ENCODE results near the gene MMP14. TPM values are rescaled to one million over a fixed set of nuclear protein-coding genes. Genes with fewer than 3 reads are reported as not detected.
"Not testable (repeated sequence)": the region's sequence is repeated elsewhere in the genome, so short reads cannot be mapped to it uniquely, and the experiment has no call there.

MMP14 gene
- total RNA-seq, 2 donors from 2014 or later, result 0.68 to 2.2 TPM

- ATAC-seq, result no peak
- Mint-ChIP-seq H3K27ac (no peak overlapping the region), H3K9me3 (no peaks in the 10 kb centered on the region), H3K36me3 (no peaks in the 10 kb centered on the region)
- DNase-seq (ENCODE audit: low spot score in 2 of 2), result peak in 1 of 2 donors; percentile 46
Observed at GRCh38 chr14:22847661-22848341, 11.4 kb downstream of the MMP14 start.

- DNase-seq (ENCODE audit: low spot score in 2 of 2) (peak in 1 of 2 donors; percentile 44), ATAC-seq (no peak)
- H3K27ac Mint-ChIP-seq, result peak overlapping the region in 1 of 2 donors; percentile 50
- no peaks in the 10 kb centered on the region for H3K36me3 Mint-ChIP-seq
- H3K9me3 Mint-ChIP-seq, result no peaks in the 10 kb centered on the region
Observed at GRCh38 chr14:22848351-22849164, 12.2 kb downstream of the MMP14 start.

GRCh38 chr14:22849212-22849819 is 12.9 kb downstream of the MMP14 start:
- Mint-ChIP-seq H3K36me3 (no peaks in the 10 kb centered on the region), H3K27ac (peak overlapping the region in 1 of 2 donors; percentile 50), H3K9me3 (no peaks in the 10 kb centered on the region)
- ATAC-seq (no peak), DNase-seq (ENCODE audit: low spot score in 2 of 2) (no peak)

GRCh38 chr14:22850944-22851764 is 14.8 kb downstream of the MMP14 start:
- Mint-ChIP-seq H3K27ac (peak overlapping the region in 1 of 2 donors; percentile 83), H3K9me3 (no peaks in the 10 kb centered on the region), H3K36me3 (peaks cover 0 to 2% of the 10 kb centered on the region in 2 donors)
- ATAC-seq (peak; percentile 42 to 92), DNase-seq (ENCODE audit: low spot score in 2 of 2) (peak in 1 of 2 donors; percentile 86)

- H3K27ac Mint-ChIP-seq; DNase-seq (ENCODE audit: low spot score in 2 of 2); H3K36me3 Mint-ChIP-seq; ATAC-seq; H3K9me3 Mint-ChIP-seq: not testable (repeated sequence)
Observed at GRCh38 chr14:22852178-22852577, 15.8 kb downstream of the MMP14 start.

- Mint-ChIP-seq H3K27ac (peak overlapping the region in 1 of 2 donors; percentile 82), H3K36me3 (peaks cover 0 to 5% of the 10 kb centered on the region in 2 donors), H3K9me3 (no peaks in the 10 kb centered on the region)
- DNase-seq (ENCODE audit: low spot score in 2 of 2) (no peak), ATAC-seq (no peak)
Observed at GRCh38 chr14:22852599-22852939, 16.2 kb downstream of the MMP14 start.

- peaks cover 0 to 5% of the 10 kb centered on the region in 2 donors for H3K36me3 Mint-ChIP-seq
- H3K9me3 Mint-ChIP-seq, result no peaks in the 10 kb centered on the region
- ATAC-seq, result peak; percentile 61 to 85
- DNase-seq (ENCODE audit: low spot score in 2 of 2), result peak; percentile 86 to 99
- H3K27ac Mint-ChIP-seq, result peak overlapping the region in 1 of 2 donors; percentile 82
Observed at GRCh38 chr14:22852940-22853767, 16.8 kb downstream of the MMP14 start.

GRCh38 chr14:22854296-22854695 is 17.9 kb downstream of the MMP14 start:
- not testable (repeated sequence) for DNase-seq (ENCODE audit: low spot score in 2 of 2); ATAC-seq; H3K36me3 Mint-ChIP-seq; H3K27ac Mint-ChIP-seq; H3K9me3 Mint-ChIP-seq

GRCh38 chr14:22854963-22855724 is 18.8 kb downstream of the MMP14 start:
- H3K9me3 Mint-ChIP-seq, result no peaks in the 10 kb centered on the region
- no peak overlapping the region for H3K27ac Mint-ChIP-seq
- H3K36me3 Mint-ChIP-seq, result peaks cover 0 to 5% of the 10 kb centered on the region in 2 donors
- DNase-seq (ENCODE audit: low spot score in 2 of 2) (peak in 1 of 2 donors; percentile 47), ATAC-seq (peak; percentile 11 to 57)

- Mint-ChIP-seq H3K36me3 (peaks cover 4 to 10% of the 10 kb centered on the region in 2 donors), H3K9me3 (no peaks in the 10 kb centered on the region), H3K27ac (no peak overlapping the region)
- ATAC-seq (no peak), DNase-seq (ENCODE audit: low spot score in 2 of 2) (no peak)
Observed at GRCh38 chr14:22856428-22856827, 20.0 kb downstream of the MMP14 start.

GRCh38 chr14:22860377-22860776 is 24.0 kb downstream of the MMP14 start:
- not testable (repeated sequence) for DNase-seq (ENCODE audit: low spot score in 2 of 2); ATAC-seq; H3K9me3 Mint-ChIP-seq; H3K27ac Mint-ChIP-seq
- peaks cover 4 to 18% of the 10 kb centered on the region in 2 donors for H3K36me3 Mint-ChIP-seq

- H3K36me3 Mint-ChIP-seq, result peaks cover 4 to 13% of the 10 kb centered on the region in 2 donors
- DNase-seq (ENCODE audit: low spot score in 2 of 2) (no peak), ATAC-seq (no peak)
- no peak overlapping the region for H3K27ac Mint-ChIP-seq
- H3K9me3 Mint-ChIP-seq, result no peaks in the 10 kb centered on the region
Observed at GRCh38 chr14:22861651-22862050, 25.3 kb downstream of the MMP14 start.

GRCh38 chr14:22864979-22865378 is 28.6 kb downstream of the MMP14 start:
- no peak for DNase-seq (ENCODE audit: low spot score in 2 of 2)
- Mint-ChIP-seq H3K27ac (no peak overlapping the region), H3K9me3 (no peaks in the 10 kb centered on the region), H3K36me3 (peaks cover 4 to 13% of the 10 kb centered on the region in 2 donors)
- ATAC-seq, result no peak

GRCh38 chr14:22865424-22866405 is 29.3 kb downstream of the MMP14 start:
- DNase-seq (ENCODE audit: low spot score in 2 of 2) (no peak), ATAC-seq (peak in 1 of 2 donors; percentile 13)
- Mint-ChIP-seq H3K27ac (no peak overlapping the region), H3K36me3 (peaks cover 4 to 13% of the 10 kb centered on the region in 2 donors), H3K9me3 (no peaks in the 10 kb centered on the region)
